ENCODE results near the gene AHDC1.
"Not testable (repeated sequence)": the region's sequence is repeated elsewhere in the genome, so short reads cannot be mapped to it uniquely, and the experiment has no call there.

Gene AHDC1

DNA sequence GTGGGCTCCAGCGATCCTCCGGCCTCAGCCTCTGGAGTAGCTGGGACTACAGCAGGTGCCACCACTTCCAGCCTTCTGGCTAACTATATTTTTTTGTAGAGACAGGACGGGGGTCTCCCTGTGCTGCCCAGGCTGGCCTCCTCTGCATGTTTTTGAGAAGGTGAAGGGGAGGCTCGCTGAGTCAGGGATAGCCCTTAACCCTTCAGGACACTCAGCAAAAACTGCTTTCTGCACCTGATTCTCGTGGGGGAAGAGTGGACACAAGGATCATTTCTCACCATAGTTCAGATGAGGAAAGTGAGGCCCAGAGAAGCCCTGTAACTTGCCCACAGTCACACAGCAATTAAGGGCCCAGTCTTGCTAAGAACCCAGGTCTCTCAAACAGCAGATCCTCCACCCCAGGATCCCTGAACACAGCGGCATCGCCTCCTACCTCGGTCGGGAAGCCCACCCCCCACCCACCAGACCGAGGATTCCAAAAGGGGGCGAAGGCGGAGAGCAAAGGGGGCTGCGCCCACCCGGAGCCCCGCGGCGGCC lies 29.8 kb upstream of the AHDC1 start:
- no peak for DNase-seq

DNA sequence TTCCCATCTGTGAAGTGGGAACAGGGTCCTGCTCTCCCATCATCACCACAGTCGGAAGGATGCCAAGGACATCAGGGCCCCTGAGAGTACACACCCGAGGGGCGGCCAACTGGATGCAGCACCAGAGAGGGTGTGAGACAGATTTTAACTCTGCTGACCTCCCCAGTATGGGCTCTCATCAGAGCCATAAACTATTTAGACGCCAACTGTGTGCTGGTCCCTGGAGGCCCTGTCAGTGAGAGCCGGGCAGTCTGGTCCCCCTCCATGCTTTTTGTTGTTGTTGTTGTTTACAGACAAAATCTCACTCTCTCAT lies 29.3 kb upstream of the AHDC1 start:
- no peak for DNase-seq

DNA sequence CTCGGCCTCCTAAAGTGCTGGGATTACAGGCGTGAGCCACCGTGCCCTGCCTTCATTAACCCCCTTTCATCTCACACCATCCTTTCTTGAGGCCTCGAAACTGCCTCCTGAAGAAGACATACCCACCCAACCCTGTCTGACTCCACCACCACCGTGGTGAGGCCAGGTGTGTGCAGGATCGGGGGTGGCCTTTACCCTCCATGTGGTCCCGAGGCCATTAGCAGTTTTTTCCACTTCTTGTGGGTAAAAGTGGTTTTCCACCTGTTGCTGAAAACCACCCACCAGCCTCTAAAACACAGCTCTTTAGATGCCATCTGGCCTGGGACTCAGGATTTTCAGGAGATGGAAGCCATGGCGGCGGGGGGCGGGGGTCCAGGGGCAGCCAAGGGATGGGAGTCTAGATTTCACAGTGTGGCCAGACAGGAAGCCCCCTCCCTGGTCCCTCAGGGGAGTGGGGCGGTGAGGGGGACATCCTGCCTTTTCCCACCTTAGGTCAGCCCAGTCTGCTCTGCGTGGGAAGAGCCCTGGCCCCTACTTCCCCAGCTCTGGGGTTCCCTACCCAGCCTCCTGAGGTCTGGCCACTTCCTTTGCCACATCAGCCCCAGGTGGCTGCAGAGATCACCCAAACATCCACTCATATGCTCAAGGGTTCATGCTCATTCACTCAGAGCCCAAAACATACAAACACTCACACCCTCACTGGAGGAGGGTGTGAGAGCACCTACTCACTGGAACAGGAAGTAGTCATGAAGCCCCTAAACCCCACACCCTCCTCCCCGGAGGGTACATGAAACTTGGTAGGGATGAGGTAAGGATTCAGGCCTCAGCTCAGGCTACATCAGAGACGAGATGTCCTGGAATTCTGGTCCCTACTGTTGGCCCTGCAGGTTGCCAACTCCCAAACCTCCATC lies 28.7 kb upstream of the AHDC1 start:
- DNase-seq: no peak

DNA sequence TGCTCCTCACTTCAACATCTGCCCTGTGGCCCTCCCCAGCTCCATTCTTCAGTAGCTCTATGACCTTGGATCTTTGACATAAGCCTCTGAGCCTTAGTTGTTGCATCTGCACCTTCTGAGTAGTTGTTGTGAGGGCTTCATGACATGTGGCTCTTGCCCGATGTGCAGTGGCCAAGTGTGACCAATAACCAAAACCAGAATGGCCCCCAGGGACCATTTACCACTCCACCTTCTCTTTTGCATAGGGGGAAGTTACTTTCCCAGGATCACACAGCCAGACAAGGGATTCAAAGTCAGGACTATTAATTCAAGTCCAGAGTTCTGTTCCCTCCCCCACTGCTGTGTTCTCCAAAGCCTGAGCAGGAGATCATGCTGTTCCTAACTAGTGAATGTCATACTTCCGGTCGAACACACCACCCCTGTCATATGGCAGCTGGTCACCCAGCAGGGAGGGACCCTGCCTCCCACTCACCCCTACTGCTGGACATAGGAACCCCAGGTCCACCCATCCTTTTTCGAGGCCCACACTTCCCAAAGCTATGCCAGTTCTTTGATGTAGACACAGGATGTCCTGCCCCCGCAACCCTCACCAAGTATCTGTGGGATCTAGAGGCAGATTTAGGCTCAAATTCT lies 27.0 kb upstream of the AHDC1 start:
- no peak for DNase-seq

DNA sequence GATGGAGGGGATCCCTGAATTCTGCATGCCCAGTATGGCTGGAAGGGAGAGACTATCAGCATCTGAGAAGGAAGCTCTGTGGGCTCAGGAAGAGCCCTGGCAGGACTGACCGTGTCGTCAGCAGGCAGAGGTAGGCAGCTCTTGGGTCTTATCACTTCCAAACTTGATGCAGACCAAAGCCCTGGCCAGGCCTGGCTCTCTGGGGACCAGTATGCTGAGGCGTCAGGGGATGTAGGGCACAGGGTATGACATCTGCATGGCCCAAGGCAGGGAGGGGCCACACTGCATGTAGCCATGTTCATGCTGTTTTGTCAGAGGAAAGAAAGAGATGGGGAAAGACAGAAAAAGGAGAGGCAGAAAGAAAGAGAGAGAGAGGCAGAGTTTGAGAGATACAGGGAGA lies 24.8 kb upstream of the AHDC1 start:
- DNase-seq: no peak

DNA sequence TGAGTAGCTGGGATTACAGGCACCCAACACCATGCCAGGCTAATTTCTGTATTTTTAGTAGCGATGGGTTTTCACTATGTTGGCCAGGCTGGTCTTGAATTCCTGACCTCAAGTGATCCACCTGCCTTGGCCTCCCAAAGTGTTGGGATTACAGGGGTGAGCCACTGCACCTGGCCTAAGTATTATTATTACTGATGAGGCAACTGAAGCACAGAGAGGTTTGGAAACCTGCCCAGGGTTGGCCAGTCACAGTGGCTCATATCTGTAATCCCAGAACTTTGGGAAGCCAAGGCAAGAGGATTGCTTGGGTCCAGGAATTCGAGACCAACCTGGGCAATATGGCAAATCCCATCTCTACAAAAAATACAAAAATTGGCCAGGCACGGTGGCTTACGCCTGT lies 23.8 kb upstream of the AHDC1 start:
- not testable (repeated sequence) for DNase-seq

DNA sequence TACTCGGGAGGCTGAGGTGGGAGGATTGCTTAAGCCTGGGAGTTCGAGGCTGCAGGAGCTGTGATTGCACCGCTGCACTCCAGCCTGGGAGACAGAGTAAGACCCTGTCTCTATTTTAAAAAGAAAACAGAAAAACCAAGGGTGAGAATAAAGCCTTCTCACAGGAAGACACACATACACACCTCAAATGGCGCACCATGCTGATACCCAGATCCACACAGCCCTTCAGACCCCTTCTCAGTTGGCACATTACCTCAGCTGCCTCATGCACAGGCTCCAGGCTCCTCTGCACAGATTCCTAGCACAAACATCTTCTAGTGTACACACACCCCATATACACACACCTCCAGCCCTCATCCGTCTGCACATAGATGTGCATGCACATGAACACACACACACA lies 23.1 kb upstream of the AHDC1 start:
- DNase-seq: no peak

DNA sequence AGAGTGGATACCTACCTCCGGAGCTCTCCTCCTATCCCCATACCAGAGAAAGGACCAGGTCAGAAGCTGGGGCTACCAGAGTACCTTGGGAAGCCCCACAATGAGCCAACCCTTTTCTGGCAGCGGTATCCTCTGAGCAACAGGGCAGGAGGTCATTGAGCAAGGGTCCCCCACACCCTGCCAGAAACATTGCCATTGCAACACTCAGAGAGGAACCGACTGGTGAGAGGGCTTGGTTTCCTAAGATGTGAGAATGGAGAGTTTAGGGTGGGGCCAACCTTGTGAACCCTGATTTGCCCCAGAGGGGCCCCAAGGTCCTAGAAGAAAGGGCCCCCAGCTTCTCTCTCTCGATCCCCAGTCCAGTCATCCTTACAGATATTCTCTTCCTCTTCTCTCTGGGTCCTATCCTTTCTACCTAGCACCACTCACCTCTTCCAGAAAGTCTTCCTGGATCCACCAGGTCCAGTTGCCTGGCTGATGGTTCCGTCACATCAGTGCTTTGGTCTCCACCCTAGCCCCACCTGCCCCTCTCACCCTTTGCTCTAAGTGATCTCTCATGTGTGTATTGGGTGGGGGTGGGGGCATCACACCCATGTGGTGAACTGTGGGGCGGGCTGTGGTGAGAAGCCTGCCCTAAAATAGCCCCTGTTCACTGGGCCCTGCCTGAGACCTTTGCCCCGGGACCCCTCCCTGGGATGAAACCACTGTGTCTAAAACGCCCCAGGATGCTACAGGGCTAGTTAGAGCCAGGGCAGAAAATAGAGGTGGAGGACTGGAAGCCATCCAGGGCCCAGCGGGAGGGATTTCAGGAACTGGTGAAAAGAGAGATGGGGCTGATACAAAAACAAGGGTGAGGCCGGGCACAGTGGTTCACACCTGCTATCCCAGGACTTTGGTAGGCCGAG lies 22.3 kb upstream of the AHDC1 start:
- no peak for DNase-seq

DNA sequence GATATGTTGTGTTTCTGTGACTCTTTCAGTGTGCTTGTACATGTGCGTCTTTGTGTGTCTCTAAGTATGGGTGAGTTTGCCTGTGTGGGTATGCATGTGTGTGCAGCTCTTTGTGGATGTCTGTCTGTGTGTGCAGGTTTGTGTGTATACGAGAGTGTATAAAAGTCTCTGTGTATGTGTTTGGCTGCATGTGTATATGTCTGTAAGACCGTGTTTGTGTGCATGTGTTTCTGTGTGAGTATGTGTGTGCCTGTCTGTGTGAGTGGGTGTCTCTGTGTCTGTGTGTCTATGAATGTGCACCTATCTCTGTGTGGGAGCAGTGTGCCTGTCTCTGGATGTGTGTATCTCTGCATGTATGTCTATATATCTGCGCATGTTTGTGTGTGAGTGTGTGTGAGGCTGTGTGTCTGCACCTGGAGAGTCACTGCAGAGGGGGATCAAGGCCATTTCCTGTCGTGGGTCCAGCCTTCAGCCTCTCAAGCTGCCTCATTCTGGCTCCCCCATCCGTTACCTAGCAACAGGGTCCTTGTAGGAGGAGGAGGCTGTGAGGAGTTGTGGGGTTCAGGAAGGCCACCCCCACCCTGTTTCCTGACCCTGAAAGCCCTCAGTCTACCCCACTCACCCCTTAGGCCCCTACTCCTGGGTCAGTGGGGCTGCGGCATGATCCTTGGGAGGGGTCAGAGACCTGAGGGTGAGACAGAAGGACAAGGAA lies 20.7 kb upstream of the AHDC1 start:
- no peak for DNase-seq

DNA sequence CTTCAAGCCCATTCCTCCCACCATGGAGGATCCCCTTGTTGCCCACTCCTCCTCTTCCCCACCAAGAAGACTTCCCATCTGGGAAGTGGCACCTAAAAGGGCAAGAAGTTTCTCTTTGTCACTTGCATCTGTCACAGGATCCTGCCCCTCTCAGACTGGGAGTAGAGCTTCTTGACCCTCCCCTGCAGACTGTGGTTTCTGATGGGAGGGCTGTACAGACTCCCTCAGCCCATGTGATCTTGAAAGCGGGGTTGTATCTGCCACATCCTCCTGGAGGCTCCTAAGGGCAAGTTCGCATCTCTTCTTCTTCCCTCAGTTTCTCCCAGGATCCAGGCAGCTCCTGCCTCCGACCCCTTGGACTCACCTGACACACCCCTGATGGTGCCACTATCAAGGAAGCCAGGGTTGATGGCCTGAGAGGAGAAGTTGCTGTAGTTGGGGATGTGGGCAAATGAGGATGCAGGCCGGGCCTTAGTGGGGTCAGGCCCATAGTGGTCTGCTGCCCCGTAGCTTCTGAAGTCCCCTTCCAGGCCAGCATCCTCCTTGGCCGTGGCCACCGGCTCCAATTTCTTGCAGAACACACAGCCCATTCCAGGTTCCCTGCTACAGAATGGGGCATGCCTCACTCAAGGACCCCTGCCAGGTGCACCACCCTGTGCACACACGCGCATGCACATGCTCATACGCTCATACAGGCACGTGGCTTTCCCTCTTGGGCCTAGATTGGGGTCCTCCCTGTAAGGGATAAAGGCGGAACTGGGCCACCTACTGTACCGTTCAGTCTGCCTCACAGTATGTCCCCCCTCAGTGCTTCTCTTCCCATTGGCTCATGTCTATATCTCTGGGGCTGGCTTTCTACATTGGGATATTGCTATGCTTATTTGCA lies 19.6 kb upstream of the AHDC1 start:
- DNase-seq: no peak

DNA sequence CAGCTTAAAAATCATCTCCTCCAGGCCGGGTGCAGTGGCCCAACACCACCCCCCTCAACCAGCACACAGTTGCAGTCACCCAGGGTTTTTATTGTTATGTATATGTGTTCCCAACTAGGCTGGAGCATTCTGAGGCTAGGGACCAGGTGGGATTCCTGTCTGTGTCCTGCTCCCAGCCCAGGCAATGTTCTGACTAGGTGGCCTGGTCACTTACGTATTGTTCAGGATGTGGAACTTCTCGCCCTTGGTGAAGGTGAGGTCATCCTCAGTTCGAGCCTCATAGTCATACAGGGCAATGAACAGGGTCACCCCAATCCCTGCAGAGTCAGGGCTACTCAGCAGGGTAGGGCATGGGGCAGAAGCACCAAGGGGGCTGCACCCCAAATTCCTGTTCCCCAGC lies 18.9 kb upstream of the AHDC1 start:
- DNase-seq: no peak

DNA sequence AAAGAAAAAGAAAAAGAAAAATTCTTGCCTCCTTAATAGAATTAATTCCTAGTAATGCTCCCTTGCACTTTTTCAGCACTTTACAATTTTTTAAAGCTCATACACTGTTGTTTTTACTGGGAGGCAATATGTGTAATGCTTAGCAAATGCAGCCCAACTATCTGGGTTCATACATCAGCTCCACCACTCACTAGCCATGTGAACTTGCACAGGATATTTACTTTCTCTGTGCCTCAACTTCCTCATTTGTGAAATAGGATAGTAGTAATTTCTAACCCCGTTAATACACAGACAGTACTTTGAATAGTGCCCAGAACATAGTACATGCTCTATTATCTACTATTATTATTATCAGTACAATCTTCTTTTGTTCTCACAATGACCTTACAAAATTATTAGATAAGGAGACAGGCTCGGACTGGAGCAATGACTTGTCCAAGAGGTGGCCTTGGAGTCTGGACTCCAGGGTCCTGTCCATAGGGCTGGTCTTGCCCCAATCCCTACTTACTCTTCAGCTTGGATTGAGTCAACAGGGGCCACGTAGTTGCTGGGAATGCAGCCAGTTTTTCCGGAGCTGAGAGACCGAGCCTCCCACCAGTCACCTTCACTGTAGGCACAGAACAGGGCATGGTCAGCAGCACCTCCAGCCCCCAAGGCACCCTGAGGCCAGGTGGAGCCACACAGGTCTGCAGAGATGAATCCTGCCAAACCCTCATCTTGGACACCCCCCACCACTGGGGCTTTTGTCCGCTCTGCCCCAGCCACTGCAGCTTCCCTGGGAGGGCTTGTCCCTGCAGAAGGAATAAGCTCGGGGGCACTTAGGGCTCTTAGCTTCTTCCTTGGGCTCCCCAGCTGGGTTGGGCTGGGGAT lies 17.3 kb upstream of the AHDC1 start:
- DNase-seq: no peak

DNA sequence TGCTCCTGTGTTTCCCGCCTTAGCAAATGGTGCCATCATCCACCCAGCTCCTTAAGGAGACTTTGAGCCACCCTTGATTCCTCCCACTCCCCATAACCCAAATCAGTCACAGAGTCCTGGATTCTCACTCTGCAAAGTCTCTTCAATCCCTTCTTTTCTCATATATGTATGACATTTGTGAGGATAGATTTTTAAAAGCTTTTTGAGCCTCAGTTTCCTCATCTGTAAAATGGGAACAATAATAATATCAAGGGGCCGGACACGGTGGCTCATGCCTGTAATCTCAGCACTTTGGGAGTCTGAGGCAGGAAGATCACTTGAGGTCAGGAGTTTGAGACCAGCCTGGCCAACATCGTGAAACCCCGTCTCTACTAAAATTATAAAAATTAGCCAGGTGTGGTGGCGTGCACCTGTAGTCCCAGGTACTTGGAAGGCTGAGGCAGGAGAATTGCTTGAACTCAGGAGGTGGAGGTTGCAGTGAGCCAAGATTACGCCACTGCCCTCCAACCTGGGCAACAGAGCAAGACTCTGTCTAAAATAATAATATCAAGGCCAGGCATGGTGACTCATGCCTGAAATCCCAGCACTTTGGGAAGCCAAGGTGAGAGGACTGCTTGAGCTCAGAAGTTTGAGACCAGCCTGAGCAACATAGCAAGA lies 16.0 kb upstream of the AHDC1 start:
- DNase-seq: not testable (repeated sequence)

DNA sequence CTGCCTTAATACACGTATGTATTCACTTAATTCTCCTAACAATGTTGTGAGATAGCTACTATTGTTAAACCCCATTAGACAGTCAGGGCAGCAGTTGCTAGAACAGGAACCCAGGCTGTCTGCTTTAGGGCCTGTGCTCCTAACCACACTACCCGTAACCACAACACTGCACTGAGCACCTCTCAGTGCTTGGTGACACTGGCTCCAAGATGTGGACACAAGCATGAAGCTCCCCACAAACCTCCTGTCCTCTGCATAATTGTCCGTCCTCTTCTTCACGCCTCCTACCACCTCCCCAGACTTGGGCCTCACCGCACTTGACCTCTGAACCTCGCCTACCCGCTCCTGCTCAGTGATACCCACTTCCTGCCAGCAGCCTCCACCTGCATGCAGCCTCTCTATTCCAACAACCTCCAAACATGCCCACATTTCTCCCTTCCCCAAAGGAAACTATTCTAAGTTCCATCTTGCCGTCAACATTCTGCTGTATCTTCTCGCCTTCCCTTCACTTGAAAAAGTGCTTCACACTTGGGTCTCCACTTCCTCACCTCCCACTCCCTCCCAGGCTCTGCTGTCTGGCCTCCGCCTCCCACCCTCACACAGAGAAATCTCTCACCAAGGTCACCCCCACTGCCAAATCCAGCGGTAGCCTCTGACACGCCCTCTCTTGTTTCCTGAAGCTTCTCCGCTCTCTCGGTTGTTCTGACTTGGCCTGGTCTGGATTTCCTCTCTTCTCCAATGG lies 14.6 kb upstream of the AHDC1 start:
- DNase-seq: no peak

DNA sequence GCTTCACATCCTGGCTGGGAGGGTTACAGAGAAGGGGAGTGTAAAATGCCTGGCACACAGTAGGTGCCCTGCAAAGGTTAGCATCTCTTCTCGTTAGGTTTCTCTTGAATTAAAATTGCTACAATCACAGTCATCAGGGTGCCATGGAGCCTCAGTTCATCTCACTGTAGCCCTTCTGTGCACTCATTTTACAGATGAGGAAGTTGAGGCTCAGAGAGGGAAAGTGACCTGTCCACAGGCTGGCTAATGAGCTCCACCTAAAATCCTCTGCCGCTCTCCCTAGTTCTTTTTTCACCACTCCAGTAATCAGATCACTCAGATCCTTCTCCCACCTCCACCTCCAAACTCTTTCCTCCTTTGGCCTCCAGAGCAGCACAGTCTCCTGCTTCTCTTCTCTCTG lies 13.5 kb upstream of the AHDC1 start:
- DNase-seq: no peak

DNA sequence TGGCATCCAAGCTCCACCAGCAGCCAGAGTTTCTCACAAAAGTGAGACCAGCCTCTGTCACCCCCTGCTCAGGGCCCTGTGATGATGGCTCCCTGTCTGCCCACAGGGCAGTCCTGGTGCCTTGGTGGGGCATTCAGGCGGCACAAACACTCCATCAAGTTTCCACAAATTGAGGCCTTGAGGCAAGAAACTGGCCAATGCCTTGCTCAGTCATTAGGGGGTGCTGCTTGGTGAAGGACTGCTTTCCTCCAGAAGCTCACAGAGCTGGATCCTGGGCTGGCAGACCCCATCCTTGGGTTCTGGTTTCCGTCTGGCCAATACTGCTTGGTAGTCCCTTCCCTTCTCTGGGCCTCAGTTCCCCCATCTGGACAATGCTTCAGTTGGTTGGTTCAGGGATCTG lies 12.5 kb upstream of the AHDC1 start:
- DNase-seq: no peak

DNA sequence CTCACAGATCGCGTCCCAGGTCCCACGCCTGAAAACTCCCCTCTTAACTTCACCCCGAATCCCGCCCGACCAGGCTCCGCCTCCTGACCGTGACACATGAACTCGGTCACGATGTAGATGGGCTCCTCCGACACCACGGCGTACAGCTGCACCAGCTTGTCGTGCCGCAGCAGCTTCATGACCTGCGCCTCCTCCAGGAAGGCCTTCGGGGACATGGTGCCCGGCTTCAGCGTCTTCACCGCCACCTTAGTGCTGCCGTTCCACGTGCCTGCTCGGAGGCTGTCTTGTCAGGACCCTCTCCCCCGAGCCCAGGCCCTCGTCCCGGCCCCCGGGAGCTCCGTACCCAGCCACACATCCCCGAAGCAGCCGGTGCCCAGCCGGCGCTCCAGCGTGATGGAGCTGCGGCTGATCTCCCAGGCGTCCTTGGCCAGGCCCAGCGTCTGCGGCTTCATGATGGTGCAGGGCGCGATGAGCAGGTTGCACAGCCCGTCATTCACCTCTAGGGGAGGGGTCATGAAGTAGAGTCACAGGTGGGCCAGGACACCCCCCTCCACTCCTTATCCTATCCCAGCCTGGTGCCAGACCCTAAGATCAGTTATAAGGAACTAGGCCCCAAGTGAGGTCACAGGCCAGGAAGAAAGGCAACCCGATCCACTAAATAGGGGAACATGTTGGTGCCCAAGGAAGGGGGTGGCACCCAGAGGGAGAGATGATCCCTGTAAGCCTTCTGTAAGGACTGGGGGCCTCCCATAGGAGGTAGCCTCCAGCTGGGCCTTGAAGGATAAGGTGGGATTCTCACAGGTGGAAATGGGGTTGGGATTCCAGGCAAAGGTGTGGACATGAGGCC lies 11.6 kb upstream of the AHDC1 start:
- DNase-seq: no peak

DNA sequence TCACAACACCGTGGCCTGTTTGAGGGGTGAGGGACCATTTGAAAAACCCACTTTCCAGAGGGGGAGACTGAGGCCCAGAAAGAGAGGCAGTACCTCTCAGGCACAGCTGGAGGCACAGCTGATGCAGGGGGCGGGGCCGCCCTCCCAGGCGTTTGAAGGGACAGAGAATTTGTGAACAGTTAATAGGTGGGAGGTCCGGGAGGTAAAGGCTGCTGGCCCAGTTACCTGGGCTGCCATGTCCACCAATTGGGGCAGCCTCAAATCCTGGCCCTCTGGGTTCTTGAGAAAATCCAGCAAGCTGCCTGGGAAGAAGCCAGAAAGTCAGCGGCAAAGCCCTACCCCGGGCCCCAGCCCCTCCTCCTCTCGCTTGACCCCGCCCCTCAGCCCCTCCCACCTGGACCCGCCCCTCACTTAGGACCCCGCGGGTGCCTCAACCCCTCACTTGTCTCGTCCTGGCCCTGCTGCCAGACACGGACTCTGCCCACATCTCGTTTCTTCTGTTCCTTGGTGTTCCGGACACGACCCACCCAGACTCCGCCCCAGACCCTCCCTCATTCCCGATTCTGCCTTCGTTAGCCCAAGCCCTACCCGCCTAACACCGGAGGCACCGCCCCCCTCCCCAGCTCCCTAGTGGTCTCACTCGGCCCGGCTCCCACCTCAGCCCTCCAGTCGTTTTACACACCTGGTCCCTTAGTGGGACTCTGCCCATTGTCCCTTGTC lies 10.8 kb upstream of the AHDC1 start:
- no peak for DNase-seq

Measured in NCI-H524 treated with DMSO at 0.1 percent for 48 hours (cell line).